Panc1 (cell line): Measurements from ENCODE around the gene CEACAM20. TPM values are rescaled to one million over a fixed set of nuclear protein-coding genes. Genes with fewer than 3 reads are reported as not detected.

Experiments
- ATAC-seq: fragments of 200-7000 bp; cut with Tn5 transposase; 2 replicates; pipeline ENCODE4 v1.9.1; 2020; ENCODE audit warnings: mild to moderate bottlenecking, moderate library complexity
- BruUV-seq: library from RNA; stranded (reverse); fragments of 400-500 nt; replicated peaks from 2 replicates; lab custom pipeline; 2021; lab: Mats Ljungman, UMichigan
- CTCF ChIA-PET: fragments of 300-600 bp; sonication (Branson Sonifier 250); formaldehyde crosslinking; loops from one replicate; lab custom pipeline; 2022; ENCODE audit warnings: antibody characterized with exemption; lab: Charles Lee
- POLR2A ChIA-PET: fragments of 300-600 bp; sonication (Branson Sonifier 250); formaldehyde crosslinking; loops from one replicate; lab custom pipeline; 2022; ENCODE audit warnings: antibody characterized with exemption; lab: Charles Lee
- DNase-seq: peaks from one replicate; pipeline ENCODE4 v3.0.0-alpha.2; 2010; ENCODE audit warnings: low read depth, low spot score
- H3K27ac ChIP-seq: 2 replicates; pipeline ENCODE4 v1.5.1; 2011; ENCODE audit warnings: mild to moderate bottlenecking, low read length, inconsistent platforms
- H3K27me3 ChIP-seq: fragments of 200-500 bp; sonication (Bioruptor generic); 2 replicates; pipeline ENCODE4 v1.6.0; 2014; ENCODE audit warnings: low read length, inconsistent platforms; ENCODE audit not compliant: control insufficient read depth, insufficient read depth
- H3K36me3 ChIP-seq: fragments of 200-500 bp; sonication (Bioruptor generic); 2 replicates; pipeline ENCODE4 v1.5.1; 2014; ENCODE audit warnings: inconsistent platforms, mild to moderate bottlenecking, low read length, moderate library complexity; ENCODE audit not compliant: control insufficient read depth, insufficient read depth
- H3K4me1 ChIP-seq: 2 replicates; pipeline ENCODE4 v1.5.1; 2011; ENCODE audit warnings: inconsistent platforms, mild to moderate bottlenecking, low read length, moderate library complexity; ENCODE audit not compliant: control insufficient read depth, insufficient read depth
- H3K4me3 ChIP-seq, 2 experiments: 2 replicates each; pipeline ENCODE4 v1.5.1; 2011 to 2012; ENCODE audit warnings: low read depth in 2 of 2, low read length in 2 of 2, mild to moderate bottlenecking in 2 of 2, inconsistent platforms in 1 of 2, moderate library complexity in 1 of 2
- H3K9me3 ChIP-seq: fragments of 200-500 bp; sonication (Bioruptor generic); 2 replicates; pipeline ENCODE4 v1.5.1; 2014; ENCODE audit warnings: low read depth, mild to moderate bottlenecking, inconsistent platforms, low read length, moderate library complexity; ENCODE audit not compliant: control insufficient read depth, insufficient read depth
- POLR2AphosphoS5 ChIP-seq: IDR thresholded peaks from 2 replicates; pipeline ENCODE4 v1.6.1; 2012; ENCODE audit warnings: mild to moderate bottlenecking, low read depth, low read length, moderate library complexity
- REST ChIP-seq, 2 experiments: IDR thresholded peaks; 2 replicates each; pipeline ENCODE4 v1.6.1; 2011 to 2012; ENCODE audit warnings: low read depth in 2 of 2, control low read depth in 1 of 2, low read length in 1 of 2, mild to moderate bottlenecking in 1 of 2, moderate library complexity in 1 of 2; ENCODE audit not compliant: insufficient read depth in 1 of 2
- SIN3A ChIP-seq: IDR thresholded peaks from 2 replicates; pipeline ENCODE4 v1.6.1; 2012; ENCODE audit warnings: low read depth, mild to moderate bottlenecking, low read length, moderate library complexity, borderline replicate concordance; ENCODE audit not compliant: insufficient read depth
- TCF7L2 ChIP-seq: IDR thresholded peaks from 2 replicates; pipeline ENCODE4 v1.6.1; 2011; ENCODE audit warnings: mild to moderate bottlenecking, low read depth, low read length, inconsistent platforms
- in situ Hi-C: cut with HindIII; loops from 2 replicates; pipeline ENCODE4 v1.10.0; 2016; ENCODE audit warnings: low sequenced_read_pairs, low pct_unique_long_range_greater_than_20kb
- intact Hi-C: fragments of 100-400 bp; cut with micrococcal nuclease; formaldehyde crosslinking; loops from one replicate; pipeline ENCODE4 v1.10.0; 2022; ENCODE audit not compliant: unreplicated experiment
- total RNA-seq: library from RNA; stranded (reverse); gene quantifications from one replicate; pipeline ENCODE4 v1.2.1, GENCODE V29; 2021; ENCODE audit not compliant: unreplicated experiment
- TF ChIP-seq, protein P1 (sequence below): fragments of 450-650 bp; IDR thresholded peaks from 2 replicates; pipeline ENCODE4 v1.5.1; 2017; ENCODE audit warnings: mild to moderate bottlenecking

The CEACAM20 gene
- total RNA-seq, 1 experiment from 2014 or later: not detected

DNA sequence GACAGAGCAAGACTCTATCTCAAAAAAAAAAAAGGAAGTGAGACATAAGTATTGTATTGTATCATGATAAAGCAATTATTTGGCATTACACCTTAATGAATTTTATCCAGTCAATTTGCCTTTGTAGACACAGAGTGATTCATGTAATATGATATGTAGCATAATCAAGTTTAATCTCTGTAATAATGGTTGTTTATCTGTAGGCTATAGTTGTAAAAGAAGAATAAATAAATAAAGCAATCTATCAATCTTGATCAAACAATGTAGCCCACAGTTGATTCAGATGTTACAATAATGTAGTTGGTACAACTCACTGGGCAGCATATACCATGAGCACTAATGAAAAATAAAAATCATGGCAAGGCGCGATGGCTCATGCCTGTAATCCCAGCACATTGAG lies 28.5 kb upstream of the CEACAM20 start:
- H3K4me3 ChIP-seq: no peak overlapping the region
- intact Hi-C loops: no loop called here
- BruUV-seq: no TSS peak
- ChIA-PET CTCF (no interaction called here), POLR2A (no interaction called here)
- H3K4me1 ChIP-seq: no peaks in the 10 kb centered on the region
- H3K27me3 ChIP-seq: no peaks in the 10 kb centered on the region
- TF ChIP-seq SIN3A: no peak
- no peak for TF ChIP-seq REST (IDR thresholded peaks at IDR 0.05; ENCODE audit: insufficient read depth in 1 of 2, low read depth in 2 of 2, low read length in 1 of 2)
- no peak for TF ChIP-seq TCF7L2
- TF ChIP-seq POLR2AphosphoS5: no peak
- TF ChIP-seq, protein P1, sequence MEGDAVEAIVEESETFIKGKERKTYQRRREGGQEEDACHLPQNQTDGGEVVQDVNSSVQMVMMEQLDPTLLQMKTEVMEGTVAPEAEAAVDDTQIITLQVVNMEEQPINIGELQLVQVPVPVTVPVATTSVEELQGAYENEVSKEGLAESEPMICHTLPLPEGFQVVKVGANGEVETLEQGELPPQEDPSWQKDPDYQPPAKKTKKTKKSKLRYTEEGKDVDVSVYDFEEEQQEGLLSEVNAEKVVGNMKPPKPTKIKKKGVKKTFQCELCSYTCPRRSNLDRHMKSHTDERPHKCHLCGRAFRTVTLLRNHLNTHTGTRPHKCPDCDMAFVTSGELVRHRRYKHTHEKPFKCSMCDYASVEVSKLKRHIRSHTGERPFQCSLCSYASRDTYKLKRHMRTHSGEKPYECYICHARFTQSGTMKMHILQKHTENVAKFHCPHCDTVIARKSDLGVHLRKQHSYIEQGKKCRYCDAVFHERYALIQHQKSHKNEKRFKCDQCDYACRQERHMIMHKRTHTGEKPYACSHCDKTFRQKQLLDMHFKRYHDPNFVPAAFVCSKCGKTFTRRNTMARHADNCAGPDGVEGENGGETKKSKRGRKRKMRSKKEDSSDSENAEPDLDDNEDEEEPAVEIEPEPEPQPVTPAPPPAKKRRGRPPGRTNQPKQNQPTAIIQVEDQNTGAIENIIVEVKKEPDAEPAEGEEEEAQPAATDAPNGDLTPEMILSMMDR: no peak
- DNase-seq: no peak
- in situ Hi-C loops: no loop called here
- no peaks in the 10 kb centered on the region for H3K9me3 ChIP-seq
- H3K36me3 ChIP-seq: no peaks in the 10 kb centered on the region
- H3K27ac ChIP-seq: no peak overlapping the region
- ATAC-seq: no peak

DNA sequence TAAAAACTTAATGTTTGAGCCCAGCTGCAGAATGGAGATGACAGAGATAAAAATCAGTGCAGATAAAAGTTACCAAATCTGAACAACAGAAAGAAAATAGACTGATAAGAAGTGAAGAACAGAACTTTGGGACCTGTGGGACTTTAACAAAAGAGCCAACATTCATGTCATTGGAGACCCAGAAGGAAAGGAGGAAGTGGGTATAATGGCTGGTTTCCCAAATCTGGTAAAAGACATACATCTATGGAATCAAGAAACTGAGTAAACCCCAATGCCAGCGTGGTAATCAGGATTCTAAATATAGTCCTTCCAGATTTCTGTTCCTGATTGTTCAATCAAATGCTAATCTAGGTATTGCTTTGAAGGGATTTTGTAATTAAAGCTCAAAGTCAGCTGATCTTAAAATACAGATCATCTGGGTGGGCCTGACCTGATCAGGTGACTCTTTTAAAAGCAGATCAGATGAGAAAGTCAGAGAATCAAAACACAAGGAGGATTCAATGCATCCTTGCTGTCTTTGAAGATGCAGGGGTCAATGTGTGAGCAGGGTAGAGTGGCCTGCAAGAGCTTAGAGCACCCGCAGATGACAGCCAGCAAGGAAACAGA lies 25.3 kb upstream of the CEACAM20 start:
- H3K27me3 ChIP-seq: no peaks in the 10 kb centered on the region
- CTCF ChIA-PET: no interaction called here
- no peaks in the 10 kb centered on the region for H3K36me3 ChIP-seq
- ATAC-seq: no peak
- no peak for DNase-seq
- no peaks in the 10 kb centered on the region for H3K4me1 ChIP-seq
- no peaks in the 10 kb centered on the region for H3K9me3 ChIP-seq
- no peak overlapping the region for H3K4me3 ChIP-seq
- intact Hi-C loops: no loop called here
- in situ Hi-C loops: no loop called here
- no TSS peak for BruUV-seq
- no peak overlapping the region for H3K27ac ChIP-seq
- TF ChIP-seq TCF7L2 (no peak), POLR2AphosphoS5 (no peak), SIN3A (no peak), REST (IDR thresholded peaks at IDR 0.05; ENCODE audit: insufficient read depth in 1 of 2, low read depth in 2 of 2, low read length in 1 of 2) (no peak)
- TF ChIP-seq, protein P1: no peak
- POLR2A ChIA-PET: no interaction called here
